HS-27A (cell line): ENCODE data around the gene MBOAT7.
"Not testable (repeated sequence)": the region's sequence is repeated elsewhere in the genome, so short reads cannot be mapped to it uniquely, and the experiment has no call there.

Experiments
- DNase-seq: peaks from one replicate; pipeline ENCODE4 v3.0.0-alpha.2; 2012; ENCODE audit warnings: low read depth, missing footprints

The MBOAT7 gene

DNA sequence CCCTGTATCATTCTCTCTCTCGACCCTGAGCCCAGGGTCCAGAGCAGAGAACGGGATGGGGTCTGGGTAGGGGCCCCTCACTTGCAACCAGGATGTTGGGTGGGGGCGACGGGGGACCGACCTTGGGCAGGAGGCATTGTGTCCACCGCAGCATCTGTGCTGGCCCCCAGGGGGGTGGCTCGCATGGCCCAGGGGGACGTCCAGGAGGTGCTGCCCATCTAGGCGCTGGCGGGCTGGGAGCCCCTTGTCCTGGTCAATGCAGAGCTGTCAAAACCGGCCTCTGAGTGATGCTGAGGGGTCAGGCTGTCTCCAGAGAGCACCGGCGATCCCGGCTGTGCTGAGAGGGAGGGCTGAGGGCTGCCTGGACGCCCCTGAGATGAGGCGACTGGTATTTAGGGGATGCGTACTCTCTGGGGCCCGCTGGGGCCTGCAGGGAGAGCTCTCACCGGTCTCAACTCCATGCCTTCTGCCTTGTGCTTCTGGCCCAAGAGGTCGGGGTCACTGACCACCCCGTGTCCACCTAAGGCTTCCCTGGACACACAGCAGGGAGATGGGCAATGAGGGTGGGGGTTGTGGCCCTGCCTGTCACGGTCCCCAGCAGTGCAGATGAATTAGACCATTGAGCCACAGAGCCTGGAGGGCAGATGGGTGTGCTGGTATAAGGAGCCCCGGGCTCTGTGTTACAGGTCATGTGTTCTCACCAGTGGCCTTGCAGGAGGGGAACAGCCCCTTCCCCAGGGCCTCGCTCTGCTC is 19.9 kb upstream of the MBOAT7 start:
- DNase-seq: no peak

DNA sequence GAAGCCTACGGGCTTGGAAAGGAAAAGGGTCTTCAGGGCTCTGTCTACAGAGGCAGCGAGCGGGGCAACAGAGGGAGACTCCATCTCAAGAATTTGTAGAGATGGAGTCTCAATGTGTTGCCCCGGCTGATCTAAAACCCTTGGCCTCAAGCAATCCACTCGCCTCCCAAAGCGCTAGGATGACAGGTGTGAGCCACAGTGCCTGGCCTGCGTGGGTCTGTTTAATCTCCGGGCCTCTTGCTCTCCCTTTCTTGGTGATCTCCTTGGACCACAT is 19.3 kb upstream of the MBOAT7 start:
- DNase-seq: no peak

DNA sequence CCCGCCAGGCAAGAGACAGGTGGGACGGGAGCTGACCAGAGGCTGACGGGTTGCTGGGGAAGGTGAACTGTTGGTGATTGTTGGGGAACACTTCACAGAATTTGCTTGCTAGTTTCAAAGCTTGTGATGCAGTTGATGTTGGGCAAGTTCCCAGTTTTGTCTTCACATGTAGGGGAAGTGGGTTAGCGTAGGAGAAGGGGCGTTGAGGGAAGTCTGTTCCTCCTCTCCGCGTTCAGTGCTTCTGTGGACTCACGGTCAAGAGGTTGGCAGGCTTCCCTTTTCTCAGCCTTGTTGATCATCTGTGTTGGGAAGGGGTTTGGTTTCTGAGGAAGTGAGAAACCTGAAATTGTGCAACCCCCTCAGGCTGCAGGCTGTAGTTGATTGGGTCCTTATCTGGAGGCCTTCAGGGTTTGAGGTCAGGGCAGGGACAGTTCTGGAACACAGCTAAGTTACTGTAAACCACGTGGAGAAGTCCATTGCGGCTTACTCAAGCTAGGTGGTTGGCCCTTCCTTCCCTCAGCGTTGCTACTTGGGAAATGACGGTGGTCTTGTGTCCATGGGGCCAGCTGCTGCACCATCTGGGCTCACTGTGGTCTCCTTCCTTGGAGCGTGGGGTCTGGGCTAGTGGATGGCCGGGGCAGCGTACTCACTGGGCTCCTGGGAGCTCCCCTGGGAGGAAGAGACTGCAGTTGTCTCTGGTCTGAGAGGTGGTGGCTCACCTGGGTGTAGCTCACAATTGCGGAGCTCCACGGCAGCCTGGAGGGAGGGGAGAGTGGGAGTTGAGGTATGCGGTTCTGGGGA is 18.8 kb upstream of the MBOAT7 start:
- no peak for DNase-seq

DNA sequence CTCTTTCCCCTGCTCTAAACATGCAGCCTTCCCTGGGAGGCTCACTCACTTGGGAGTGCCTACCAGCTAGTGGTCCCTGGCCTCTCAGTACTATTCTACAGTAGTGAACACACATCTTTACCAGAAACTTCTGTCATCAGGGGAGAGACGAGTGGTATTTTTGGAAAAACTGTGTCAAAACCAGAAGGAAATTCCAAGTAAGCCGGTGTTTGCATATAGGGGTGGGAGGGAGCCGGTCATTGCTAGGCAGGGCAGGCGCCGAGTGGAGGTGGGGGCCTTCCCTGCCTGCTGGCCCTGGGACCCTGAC is 18.2 kb upstream of the MBOAT7 start:
- no peak for DNase-seq

DNA sequence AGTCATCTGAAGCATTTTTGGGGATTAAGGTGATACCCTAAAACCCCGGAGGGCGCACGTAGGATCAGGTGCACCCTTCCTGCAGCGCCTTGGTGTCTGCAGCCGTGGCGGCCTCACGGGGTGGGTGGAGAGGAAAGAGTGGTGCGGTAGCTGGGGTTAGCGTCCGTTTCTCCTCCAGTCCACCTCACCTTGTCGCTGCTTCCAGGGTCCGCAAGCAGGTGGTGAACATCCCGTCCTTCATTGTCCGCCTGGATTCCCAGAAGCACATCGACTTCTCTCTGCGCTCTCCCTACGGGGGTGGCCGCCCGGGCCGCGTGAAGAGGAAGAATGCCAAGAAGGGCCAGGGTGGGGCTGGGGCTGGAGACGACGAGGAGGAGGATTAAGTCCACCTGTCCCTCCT is 17.8 kb upstream of the MBOAT7 start:
- DNase-seq: not testable (repeated sequence)

DNA sequence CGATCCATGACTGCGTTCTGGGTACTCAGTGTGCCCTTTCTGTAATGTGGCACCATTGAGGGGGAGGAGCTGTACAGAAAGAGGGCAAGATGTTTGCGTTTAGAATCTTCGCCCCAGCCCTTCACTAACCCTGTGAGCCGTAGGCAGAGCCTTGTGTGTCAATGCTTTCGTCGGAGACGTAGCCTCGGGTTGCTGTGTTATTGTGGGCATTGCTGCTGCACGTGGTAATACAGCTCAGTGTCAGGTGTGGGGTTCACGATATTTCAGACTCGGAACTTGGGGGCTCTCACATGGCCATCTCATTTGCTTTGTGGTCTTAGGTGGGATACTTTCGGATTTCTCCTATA is 17.4 kb upstream of the MBOAT7 start:
- no peak for DNase-seq

DNA sequence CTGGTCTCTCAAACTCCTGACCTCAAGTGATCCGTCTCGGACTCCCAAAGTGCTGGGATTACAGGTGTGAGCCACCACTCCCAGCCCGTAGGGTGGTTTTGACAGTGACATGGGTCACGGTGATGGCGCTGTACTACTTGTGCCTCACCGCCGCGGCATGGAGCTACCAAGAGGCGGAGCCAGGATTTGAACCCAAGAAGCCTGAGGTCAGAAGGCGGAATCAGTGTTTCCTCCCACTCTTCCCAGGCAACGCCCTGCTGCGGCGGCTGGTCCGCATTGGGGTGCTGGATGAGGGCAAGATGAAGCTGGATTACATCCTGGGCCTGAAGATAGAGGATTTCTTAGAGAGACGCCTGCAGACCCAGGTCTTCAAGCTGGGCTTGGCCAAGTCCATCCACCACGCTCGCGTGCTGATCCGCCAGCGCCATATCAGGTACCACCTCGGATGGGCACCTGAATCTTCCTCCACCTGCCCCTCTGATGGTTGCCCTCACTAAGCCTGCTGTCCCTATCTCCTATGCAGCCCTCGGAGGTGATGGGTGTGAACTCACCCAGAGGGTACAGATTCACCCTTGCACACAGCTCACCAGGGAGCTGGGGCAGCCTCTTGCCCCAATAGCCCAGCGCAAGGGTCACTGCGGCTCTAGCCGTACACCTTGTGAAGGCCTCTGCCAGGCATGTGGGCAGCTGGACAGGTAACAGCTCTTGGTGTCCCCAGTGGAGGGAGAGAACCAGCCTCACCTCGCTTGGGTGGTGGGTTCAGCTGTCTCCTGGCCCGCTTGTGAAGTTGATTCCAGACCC is 16.9 kb upstream of the MBOAT7 start:
- no peak for DNase-seq

DNA sequence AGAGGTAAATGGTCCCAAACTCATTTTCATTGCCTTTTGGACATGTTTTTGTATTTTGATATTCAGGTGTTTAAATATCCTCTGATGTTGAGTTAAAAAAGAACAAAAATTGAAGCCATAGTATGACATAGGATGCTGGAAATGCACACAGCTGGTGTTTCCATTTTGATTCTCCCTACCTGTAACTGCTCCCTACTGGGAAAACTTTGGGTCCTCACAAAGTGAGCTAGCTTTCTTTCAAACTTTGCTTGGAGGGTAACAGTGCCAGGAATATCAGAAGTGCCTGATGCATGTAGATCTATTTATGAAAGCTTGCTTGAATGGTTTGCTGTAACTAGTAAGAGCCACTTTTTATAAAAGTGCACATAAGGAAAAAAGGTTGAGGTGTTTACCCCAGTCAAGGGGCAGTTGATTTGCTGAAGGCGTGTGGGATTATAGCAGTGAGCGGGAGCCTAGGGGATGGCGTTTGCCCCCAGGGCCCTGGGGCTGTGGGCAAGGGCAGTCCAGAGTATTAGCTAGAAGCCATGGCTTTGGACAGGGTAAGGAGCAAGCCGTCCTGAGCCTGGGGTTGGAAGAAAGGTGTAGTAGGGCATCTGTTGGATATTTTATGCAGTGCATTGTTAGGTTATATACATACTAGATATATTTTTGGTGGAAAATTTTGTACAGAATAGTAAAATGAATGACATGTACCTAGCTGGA is 15.5 kb upstream of the MBOAT7 start:
- DNase-seq: no peak

DNA sequence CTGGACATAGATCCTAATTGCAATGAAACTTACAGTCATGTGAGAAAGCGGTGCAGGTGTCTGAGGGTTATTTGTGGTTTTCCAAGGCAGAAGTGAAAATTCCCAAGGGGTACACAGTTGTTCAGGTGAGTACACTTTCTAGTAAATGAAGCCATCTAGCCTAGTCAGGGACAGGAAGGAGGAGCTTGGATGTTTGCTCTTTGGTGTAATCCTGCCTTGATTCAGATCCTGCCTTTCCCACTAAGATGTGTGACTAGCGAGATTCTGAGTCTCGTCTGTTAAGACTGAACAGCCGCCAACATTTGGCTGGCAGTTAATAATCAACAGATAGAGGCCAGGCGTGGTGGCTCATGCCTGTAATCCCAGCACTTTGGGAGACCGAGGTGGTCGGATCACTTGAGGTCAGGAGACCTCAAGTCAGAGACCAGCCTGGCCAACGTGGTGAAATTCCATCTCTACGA is 13.8 kb upstream of the MBOAT7 start:
- DNase-seq: no peak

DNA sequence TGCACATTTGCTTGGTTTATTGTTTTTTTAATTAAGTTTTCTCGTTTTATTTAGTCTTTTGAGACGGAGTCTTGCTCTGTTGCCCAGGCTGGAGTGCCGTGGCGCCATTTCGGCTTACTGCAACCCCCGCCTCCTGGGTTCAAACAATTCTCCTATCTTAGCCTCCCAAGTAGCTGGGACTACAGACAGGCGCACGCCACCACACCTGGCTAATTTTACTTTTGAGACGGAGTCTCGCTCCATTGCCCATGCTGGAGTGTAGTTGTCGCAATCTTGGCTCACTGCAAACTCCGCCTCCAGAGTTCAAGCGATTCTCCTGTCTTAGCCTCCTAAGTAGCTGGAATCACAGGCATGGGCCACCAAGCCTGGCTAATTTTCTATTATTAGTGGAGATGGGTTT is 12.6 kb upstream of the MBOAT7 start:
- no peak for DNase-seq

DNA sequence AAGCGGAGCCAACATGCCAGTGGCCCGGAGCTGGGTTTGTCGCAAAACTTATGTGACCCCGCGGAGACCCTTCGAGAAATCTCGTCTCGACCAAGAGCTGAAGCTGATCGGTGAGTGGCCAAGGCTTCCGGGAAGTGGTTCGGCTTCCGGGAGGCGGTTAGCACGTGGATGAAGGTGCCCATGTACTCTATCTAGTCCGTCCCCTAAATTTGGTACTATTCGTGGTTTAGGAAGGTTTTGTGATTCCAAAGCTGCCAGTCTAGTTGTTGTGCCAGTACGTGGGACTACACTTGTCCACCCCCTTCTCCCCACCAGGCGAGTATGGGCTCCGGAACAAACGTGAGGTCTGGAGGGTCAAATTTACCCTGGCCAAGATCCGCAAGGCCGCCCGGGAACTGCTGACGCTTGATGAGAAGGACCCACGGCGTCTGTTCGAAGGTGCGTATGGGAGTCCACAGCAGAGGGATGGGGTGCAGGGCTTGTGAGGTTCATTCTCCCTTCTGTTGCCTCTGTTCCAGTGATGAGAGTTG is 11.9 kb upstream of the MBOAT7 start:
- no peak for DNase-seq

DNA sequence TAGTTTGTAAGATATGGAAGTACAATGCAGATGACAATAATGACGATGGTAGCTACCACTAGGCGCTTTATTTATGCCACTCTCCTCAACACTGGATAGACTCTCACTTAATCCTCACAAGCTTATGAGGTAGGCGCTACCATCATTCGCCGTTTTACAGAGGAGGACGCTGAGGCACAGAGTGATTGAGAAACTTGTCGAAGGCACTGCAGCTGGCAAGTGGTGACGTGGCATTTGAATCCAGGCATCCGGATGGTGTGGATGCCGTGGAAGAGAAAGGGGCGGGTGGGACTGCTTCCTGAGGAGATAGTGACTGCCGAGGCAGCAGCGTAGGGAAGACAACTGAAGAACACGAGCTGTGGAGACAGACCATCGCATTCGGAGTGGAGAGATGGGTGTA is 10.0 kb upstream of the MBOAT7 start:
- no peak for DNase-seq

DNA sequence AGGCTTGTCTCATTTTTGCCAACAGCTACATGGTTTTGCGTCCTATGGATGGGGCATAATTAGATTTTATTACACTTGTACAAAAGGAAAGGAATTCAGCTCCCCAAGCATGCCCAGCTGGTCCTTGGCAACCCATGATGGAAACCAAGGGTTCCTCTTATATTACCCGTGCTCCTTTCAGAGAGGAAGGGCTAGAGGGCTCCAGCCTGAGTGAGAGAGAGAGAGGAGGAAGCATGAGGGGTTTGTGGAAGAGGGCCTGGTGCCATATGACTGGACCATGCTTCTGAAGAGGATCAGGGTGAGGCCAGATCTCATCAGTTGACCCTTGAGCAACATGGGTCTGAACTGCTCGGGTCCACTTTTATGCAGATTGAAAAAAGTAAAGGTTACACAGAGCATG is 7.7 kb upstream of the MBOAT7 start:
- DNase-seq: no peak

DNA sequence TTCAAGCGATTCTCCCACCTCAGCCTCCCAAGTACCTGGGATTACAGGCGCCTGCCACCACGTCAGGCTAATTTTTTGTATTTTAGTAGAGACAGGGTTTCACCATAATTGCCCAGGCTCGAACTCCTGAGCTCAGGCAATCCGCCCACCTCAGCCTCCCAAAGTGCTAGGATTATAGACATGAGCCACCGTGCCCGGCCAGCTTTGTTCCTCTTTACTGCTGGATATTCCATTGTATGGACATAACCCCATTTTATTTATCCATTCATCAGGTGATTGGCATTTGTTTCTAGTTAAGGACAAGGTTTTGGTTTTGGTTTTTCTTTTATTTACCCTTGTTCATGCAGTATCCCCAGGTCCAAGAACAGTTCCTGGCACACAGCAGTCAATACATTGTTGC is 7.2 kb upstream of the MBOAT7 start:
- DNase-seq: no peak

DNA sequence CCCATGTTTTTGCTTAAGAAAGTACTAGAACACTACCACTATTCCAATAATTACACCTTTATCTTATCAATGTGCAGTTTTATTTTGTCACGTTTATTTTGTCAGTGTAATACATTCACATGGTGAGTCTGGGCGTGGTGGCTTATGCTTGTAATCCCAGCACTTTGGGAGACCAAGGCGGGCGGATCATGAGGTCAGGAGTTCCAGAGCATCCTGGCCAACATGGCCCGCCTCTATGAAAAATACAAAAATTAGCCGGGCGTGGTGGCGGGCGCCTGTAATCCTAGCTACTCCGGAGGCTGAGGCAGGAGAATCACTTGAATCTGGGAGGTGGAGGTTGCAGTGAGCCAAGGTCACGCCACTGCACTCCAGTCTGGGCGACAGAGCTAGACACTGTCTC is 5.1 kb upstream of the MBOAT7 start:
- DNase-seq: not testable (repeated sequence)

DNA sequence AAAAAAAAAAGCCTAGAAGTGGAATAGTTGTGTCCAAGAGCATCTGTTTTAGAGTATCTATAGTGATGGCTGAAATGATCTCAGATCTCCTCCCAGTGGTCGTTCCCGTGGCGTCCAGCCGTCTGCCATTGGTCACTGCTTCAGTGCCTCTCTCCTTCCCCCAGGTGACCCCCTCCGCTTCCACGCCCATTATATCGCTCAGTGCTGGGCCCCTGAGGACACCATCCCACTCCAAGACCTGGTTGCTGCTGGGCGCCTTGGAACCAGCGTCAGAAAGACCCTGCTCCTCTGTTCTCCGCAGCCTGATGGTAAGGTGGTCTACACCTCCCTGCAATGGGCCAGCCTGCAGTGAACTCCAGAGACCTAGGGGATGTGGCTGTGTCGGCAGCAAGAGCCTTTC is 3.6 kb upstream of the MBOAT7 start:
- no peak for DNase-seq

DNA sequence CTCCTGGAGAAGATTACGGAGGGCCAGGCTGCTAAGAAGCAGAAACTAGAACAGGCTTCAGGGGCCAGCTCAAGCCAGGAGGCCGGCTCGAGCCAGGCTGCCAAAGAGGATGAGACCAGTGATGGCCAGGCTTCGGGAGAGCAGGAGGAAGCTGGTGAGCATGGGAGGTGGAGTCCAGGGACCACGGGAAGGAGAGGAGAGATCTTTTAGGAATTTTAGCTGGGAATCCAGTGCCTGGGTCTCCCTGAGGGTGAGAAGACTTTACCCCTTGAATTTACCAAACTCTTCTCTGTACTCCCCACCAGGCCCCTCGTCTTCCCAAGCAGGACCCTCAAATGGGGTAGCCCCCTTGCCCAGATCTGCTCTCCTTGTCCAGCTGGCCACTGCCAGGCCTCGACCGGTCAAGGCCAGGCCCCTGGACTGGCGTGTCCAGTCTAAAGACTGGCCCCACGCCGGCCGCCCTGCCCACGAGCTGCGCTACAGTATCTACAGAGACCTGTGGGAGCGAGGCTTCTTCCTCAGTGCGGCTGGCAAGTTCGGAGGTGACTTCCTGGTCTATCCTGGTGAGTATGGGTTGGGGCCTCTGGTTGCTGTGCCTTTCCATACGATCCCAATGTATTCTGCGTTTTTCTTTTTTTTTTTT is 2.6 kb upstream of the MBOAT7 start:
- DNase-seq: no peak

DNA sequence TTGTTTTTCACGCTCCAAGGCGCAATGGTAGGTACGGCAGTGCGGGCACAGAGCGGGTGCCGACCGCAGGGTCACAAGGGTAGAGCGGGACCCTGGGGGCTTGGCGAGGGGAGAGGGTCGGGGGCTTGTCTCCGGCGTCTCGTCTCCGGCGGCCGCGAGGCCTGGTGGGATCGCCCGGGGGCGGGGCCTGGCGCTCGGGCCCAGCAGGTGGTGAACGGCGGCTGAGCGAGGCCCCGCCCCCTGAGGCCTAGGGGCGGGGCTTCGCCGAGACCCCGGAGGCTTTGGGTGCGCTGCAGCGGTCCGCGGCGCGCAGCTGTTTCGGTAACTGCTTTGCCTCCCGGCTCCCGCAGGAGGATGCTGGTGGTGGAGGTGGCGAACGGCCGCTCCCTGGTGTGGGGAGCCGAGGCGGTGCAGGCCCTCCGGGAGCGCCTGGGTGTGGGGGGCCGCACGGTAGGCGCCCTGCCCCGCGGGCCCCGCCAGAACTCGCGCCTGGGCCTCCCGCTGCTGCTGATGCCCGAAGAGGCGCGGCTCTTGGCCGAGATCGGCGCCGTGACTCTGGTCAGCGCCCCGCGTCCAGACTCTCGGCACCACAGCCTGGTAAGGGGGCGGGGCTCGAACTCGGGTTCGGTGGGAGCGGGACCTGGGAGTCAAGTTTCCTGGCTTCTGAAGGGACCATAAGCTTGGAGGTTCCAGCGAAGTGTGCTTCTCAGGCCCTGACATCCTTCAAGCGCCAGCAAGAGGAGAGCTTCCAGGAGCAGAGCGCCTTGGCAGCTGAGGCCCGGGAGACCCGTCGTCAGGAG is 1.8 kb upstream of the MBOAT7 start, which contains the start of gene TSEN34:
Gene TSEN34 (plus strand): TSS at position 298 of the 800 bp plus-strand sequence. CDS start 57 bp downstream, at position 355.
- no peak for DNase-seq

DNA sequence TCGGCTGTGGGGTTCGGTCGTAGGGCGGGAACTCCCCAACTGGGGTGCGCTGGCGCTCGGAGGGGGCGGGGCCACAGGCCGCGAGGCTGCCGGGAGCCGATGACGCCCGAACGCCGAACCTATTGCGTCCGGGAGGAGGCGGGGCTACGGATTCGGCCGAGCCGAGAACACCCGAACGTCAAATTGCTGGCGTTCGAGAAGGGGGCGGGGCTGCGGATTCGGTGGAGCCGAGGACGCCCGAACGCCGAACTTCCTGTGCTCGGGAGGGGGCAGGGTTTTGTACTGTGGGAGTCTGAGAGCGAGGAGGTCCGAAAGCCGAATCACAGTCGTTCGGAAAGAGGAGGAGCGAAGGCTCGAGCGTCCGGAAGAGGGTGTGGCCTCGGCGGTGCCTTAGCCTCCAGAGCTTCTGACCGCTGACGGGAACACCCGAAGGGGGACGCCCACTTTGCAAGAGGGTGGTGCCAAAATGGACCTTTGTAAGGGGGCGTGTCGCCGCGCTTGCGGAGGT is 1.2 kb upstream of the MBOAT7 start:
- DNase-seq: peak; percentile 100

DNA sequence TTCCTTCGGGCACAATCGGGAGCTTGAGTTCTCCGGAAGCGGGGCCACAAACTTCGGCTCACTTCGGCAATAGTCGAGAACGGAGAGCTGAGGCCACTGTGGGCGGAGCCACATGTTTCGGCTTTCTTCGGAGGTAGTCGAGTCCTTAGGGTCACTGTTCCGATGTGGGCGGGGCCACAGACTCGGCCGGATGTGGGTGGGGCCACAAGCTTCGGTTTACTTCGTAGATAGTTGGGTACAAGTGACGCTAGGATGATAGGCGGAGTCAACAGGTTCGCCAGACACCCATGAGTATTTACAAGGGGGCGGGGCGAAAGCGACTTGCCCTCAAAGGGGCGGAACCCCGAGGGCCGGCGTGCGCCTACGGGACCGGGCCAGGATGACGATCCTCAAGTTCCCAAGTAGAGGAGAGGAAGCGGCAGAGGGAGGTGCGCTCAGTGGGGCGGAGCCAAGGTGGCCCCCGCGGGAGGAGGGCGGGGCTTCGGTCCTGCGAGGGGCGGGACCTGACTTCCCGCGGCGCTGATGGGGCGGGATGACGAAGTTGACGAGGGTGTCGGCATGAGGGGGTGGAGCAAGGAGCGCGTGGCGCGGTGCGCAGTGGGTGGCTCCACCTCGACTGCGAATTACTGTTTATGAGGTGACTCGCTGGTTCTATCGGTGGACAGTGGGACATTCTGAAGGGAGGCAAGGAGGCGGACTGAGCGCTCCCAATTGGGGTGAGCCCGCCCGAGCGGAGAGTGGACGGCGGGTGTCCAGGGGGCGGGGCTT is 539 bp upstream of the MBOAT7 start:
- DNase-seq: peak; percentile 100
